TTC549 (cell line): ENCODE results near the gene SPACDR.

Experiments used
- FAIRE-seq: peaks from 2 replicates; lab custom pipeline; 2012; peaks lifted over from hg19 to GRCh38; lab: Jason Lieb, UNC

Gene SPACDR

DNA sequence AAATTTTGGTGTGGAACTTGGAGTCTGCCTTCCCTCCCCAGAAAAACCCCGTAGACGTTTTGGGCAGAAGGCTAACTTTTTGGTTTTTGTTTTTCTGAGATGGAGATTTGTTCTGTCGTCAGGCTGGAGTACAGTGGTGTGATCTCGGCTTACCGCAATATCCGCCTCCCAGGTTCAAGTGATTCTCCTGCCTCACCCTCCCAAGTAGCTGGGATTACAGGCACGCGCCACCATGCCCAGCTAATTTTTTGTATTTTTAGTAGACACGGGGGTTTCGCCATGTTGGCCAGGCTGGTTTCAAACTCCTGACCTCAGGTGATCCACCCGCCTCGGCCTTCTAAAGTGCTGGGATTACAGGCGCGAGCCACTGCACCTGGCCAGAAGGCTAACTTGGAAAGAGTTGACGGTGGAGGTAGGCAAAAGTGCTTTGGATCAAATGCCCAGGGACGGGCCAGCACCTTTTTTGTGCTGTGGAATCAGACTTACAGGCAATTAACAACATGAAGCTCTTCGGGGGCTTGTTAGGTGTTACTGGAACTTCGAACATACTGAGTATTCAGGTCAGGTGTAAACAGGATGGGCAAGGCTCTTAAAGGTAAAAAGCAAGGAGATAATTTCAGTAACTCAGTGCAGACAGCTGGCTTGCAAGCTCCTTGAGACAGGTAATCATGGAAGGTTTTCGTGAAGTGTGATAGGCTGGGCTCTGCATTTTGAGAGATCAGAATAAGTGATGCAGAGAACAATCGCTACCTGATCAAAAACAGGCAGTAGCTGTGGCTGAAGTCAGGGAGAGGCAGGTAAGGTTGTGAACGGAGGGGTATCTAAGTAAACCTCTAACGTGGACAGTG is 29.5 kb downstream of the SPACDR start:
- FAIRE-seq, result no peak

DNA sequence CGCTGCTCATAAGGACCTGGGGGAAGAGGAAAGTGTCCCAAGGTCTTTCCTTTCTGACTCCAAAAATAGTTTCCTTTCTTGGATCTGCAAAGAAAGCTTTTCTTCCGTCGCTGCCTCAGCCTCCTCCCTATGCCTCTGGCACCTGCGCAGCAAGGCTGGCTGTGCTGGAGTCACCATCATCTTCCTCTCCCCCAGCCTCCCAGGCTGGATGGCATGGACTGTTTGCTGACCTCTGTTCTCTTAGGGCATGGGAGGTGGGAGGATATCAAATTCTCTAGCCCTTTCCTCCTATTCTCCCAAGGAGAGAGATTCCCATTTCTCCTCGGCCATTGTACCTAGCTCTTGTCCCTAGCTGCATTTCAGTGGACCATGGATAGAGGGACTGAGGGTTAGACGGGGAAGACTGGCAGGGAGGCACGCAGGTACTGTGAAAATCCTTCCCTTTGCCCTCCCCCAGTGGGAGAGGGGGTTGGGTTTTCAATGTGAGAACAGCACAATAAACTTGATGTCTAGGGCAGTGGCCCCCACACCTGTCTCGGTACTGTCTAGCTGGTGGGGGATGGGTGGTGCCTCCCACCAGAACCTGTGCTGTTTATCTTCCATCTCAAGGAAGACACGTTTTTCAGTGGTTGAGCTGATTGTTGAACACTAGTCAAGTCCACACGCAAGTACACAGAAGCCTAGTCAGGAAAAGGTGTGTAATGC is 30.3 kb downstream of the SPACDR start:
- FAIRE-seq, result no peak

DNA sequence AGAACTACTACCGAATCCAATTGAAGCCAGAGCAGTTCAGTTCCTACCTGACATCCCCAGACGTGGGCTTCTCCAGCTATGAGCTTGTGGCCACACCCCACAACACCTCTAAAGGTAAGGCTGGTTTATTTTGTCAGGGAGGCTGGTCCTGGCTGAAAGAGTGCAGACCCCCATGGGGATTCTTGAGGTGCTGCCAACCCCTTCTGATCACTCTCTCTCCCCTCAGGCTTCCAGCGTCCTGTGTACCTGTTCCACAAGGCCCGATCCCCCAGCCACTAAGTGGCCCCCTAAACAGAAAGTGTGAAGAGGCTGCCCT is 30.8 kb downstream of the SPACDR start:
- FAIRE-seq, result no peak

DNA sequence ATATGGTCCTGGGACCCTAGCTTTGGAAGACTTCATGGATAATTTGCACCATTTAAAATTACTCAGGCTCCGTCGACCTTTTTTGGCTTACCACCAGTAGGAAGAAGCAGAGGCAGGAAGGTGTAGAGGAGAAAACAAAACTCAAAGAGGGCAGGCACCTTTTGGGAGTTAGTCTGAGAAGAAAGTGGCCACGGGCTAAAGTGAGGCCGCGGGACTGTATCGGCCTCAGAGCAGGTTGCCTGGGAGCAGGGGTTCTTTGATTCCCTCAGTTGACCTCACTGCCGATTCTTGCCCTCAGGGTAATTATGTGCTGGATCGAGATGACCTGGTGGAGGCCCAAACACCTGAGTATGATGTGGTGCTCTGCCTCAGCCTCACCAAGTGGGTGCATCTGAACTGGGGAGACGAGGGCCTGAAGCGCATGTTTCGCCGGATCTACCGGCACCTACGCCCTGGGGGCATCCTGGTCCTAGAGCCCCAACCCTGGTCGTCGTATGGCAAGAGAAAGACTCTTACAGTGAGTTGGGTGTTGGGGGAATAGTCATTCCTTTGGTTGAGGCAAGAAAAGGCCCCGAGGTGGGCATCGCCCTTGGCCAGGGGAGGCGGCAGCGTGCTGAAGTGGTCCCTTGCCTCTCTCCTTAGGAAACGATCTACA is 31.3 kb downstream of the SPACDR start:
- FAIRE-seq, result no peak

DNA sequence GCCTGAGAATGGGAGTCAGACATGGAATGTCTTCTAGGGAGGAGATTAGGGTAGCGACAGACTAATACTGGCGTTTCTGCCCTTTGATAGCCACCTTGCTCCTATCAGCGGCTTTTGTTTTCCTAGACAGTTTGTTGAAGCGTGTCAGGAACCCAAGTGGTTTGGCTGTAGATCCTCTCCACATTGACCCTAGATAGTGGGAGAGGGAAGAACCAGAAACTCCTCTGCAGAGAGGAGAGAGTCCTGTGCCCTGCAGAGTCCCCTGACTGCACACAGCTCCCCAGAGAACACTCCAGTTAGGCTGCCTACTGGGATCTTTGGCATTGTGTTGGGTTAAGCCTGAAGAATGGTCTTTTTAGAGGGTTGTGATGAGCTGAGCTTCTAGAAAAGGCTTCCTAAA is 32.0 kb downstream of the SPACDR start:
- no peak for FAIRE-seq

DNA sequence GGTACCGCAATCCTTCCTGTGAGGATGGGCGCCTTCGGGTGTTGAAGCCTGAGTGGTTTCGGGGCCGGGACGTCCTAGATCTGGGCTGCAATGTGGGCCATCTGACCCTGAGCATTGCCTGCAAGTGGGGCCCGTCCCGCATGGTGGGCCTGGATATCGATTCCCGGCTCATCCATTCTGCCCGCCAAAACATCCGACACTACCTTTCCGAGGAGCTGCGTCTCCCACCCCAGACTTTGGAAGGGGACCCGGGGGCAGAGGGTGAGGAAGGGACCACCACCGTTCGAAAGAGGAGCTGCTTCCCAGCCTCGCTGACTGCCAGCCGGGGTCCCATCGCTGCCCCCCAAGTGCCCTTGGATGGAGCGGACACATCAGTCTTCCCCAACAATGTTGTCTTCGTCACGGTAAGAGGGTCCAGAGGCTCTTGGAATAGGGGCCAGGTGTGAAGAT is 32.7 kb downstream of the SPACDR start:
- FAIRE-seq, result no peak

DNA sequence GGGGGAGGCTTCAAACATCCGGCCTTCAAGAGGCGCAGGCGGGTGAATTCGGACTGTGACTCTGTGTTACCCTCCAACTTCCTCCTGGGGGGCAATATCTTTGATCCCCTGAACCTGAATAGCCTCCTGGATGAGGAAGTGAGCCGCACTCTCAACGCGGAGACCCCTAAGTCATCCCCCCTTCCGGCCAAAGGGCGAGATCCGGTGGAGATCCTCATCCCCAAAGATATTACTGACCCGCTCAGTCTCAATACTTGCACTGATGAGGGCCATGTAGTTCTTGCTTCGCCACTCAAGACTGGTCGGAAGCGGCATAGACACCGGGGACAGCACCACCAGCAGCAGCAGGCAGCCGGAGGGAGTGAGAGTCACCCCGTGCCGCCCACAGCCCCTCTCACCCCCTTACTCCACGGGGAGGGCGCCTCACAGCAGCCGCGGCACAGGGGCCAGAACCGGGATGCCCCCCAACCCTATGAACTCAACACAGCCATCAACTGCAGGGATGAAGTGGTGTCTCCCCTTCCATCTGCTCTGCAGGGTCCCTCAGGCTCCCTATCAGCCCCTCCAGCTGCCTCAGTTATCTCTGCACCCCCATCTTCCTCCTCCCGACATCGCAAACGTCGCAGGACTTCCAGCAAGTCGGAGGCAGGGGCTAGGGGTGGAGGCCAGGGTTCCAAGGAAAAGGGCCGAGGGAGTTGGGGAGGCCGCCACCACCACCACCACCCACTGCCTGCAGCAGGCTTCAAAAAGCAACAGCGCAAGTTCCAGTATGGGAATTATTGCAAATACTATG is 33.4 kb downstream of the SPACDR start:
- FAIRE-seq, result no peak

DNA sequence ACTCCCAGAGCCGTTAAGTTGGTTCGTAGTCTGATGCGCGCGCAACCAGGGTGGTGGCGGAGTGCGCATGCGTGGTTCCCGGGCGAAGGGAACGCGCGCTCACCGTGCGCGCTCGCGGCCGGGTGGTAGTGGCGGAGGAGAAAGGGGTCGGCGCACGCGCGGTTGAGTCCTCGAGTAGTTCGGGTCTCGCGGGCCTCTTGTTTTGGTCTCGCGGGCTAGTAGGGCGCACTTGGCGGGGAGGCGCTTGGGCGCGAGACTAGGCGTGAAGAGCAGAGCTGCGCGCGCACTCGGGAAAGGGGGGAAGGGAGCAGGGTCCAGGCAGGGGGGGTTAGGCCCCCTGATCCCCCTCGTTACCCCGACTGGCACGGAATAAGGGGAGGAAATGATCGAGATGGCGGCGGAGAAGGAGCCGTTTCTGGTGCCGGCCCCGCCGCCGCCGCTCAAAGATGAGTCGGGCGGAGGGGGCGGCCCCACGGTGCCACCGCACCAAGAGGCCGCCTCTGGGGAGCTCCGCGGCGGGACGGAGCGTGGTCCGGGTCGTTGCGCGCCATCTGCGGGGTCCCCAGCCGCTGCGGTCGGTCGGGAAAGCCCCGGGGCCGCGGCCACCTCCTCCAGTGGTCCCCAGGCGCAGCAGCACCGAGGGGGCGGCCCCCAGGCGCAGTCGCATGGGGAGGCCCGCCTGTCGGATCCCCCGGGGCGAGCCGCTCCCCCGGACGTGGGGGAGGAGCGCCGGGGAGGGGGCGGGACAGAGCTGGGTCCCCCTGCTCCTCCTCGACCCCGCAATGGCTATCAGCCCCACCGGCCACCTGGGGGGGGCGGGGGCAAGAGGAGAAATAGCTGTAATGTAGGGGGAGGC is 34.2 kb downstream of the SPACDR start, which contains the start of gene MEPCE:
Gene MEPCE, plus strand, starts transcription at position 195 of the 856 bp plus-strand sequence. Its CDS starts 188 bp downstream, at position 383.
- peak; percentile 58 for FAIRE-seq

DNA sequence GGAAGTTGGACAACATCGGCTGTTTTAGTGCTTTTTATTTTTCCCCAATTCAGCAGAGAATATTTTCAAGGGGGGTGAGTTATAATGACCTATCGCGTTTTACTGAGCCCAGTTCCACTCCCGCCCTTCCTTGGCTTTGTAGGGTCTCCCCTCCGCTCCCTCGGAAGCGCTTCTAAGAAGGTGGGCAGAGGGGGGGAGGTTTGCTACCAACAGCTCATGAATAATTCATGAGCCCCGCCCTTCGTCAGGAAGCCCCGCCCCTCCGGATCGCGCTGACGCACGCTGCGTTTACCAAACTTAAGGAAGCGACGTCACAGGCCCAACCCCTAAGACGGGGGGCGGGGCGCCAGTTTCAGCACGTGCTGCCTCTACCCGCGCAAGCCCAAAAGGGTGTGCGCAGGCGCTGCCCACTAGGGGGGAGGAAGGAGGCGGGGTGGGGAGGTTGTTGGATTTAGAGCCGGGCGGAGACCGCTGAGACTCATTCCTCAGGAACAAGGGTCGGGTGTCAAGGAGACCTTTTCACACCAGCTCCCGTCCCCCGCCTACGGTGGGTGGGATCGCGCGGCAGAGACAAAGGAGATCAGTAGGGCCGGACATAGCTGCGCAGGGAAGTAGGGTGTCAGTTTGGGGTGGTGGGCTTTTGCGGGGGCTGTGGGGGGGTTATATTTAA is 35.0 kb downstream of the SPACDR start:
- FAIRE-seq, result peak; percentile 93

DNA sequence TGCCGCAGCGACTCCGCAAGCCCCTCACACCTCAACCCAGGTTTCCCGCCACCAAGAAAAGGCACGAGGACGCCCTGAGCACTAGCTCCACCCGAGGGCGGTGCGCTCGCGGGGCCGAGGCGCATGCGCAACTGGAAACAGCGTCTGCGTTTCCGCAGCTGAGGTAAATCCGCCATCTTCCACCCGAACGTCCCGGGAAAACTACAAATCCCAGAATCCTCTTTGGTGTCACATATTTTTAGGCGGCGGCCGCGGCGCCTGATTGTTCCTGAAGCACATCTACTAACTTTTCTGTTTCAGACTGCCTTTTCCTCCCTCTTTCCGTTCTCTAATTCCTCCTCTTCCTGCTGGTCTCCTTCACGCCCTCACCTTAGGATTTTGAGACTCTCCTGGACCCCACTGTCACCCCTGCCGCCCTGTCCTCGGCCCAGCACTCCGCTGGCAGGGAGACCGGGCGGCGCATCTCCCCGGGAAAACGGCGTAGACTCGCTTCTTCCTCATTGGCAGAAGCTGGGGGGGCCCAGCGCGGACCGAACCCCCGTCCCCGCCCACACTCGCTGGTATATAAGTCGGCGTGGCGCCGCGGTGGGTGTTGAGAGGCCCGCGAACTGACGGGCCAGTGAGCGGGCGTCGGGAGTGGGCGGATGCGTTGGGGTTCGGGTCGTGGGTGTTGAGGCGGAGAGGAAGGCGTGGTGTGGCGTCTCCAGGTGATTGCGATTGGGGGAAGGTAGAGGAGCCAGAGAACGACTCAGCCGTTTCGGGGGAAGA is 35.7 kb downstream of the SPACDR start, which contains the start of gene ZCWPW1:
Gene ZCWPW1, minus strand, starts transcription at position 505 of the 768 bp plus-strand sequence. CDS start 8,054 bp downstream, outside the sequence.
- peak; percentile 70 for FAIRE-seq

DNA sequence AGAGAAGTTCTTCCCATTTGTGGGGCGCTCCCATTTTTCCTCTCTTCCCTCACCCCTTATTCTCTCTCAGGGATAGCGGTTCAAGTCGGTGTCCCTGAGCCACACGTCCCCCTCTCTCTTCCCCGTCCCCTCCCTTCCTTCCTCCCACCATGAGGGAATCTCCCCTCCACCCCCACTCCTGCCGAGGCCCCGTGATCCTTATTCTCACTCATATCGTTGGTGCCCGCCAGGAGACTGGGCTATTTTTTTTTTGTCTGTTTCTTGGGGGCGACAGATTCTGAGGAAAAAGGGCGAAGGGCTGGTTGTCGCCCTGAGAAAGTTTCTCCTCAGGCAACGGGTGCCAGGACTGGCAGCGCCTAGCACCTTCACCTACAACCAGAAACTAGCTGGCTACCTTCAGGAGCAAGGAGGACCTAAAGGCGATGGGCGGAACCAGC is 36.3 kb downstream of the SPACDR start:
- no peak for FAIRE-seq

DNA sequence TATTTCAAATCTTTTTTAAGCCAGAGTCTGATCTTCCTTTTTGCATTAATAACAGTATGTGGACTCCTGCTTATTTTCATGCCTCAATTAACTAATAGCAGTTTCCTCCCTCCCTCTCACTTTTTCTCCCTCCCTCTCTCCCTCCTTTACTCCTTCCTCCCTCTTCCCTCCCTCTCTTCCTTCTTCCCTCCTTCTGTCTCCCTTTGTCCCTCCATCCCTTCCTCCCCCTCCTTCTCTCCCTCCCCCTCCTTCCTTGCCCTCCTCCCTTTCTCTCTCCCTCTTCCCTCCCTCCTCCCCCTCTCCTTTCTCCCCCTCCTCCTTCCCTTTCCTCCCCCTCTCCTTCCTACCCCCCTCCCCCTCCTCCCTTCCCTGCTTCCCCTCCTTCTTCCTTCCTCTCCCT is 37.5 kb downstream of the SPACDR start:
- no peak for FAIRE-seq

DNA sequence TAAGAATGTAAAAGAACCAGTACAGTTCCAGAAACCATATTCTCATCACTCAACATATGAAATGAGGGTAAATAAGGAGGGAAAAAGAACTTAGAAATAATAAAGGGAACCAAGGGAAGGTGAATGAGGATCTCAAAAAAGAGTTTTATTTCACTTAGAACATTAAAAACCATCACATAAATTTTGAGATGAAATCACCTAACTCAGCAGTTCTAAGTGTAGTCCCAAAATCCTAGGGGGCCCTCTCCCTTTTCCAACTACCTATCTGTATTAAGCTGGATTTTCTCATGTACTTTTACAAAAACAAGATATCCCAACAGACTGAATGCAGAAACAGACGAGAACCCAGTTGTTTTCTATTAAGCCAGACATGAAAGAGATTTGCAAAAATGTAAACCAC is 38.7 kb downstream of the SPACDR start:
- no peak for FAIRE-seq

DNA sequence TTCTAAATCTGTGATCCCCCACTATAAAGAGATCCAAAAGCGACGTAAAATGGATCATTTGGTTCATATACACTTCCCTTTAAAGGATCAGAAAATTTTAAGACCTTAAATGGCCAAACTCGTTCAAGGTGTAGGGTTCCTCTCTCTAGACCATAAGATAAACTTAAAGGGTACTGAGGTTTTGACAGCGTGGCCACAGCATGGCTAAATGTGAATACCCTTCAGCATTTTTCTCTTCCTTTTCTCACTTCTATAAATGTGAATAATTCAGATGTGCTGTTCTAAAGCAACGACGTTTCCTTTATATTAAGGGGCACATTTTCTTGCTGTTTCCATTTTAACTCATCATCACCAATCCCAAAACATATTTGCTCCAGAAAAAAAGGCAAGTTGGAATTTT is 40.7 kb downstream of the SPACDR start:
- FAIRE-seq, result no peak

DNA sequence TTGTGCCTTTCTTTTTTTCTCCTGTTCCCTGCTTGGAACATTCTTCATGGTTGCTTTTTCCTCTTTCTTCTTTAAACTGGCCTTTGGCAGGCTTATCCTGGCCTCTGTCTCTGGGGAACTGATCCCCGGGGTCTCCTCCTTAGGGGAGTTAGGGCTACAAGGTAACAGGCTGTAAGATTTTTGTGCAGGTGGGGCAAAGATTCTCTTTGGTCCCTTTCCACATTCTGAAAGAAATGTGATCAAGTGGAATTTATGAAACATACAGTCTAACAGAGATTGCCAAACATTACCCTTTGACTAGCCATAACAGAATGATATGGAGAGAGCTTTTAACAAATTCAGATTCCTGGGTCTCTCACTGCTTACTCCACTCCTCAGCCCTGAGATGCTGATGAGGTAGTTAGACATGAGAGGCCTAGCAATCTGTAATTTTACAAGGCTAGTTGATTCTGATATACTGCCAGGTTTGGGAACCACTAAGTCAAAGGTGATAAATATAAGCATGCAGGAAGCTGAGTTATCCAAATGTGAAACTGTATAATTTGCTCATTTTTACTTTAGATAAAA is 44.3 kb downstream of the SPACDR start:
- FAIRE-seq, result no peak

DNA sequence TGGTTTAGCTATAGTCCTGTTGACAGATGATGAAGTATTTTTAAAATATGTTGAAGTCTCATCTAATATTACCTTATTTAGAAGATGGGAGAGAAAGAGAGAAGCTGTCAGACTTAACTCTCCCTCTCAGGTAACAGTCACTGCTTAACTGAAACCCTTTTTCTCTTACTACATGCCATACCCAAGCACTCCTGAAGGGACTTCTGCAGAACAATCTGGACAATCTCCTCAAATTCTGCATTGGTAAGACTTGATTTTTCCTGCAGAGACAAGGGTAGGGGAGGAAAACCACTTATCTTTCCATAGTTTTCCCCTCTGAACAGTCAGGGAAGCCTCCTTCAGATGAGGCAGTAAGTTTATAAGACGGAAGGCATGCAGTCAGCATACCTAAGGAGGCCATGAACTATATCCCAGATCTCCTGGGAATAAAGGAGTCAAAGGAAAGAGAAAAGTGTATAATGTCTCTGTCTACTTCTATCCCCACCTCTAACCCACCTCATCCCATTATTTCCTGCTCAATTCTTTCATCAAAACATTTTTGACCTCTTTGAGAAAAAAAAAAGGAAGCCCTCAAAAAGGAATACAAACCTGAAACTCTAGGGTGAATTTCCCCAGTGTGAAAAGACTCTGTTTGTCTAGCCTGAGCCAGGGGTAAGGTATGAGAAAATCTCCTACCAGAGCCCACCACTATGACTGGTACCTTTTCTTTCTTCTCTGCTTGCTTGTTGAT is 45.0 kb downstream of the SPACDR start:
- FAIRE-seq, result no peak

DNA sequence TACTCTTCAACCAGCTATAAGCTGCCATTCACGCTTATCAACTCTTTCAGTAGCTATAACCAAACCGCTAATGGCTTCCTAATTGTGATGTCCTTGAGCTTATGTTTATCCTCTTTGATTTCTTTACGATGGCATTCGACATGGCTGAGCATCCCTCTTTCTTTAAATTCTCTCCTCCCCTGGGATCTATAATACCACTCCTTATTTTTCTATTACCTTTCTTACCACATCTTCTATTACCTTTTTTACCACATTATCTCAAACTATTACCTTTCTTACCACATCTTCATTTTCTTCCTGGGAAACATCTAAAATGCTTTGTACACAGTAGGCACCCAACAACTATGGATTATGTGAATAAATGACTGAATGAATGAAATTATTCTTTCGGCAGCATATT is 48.6 kb downstream of the SPACDR start:
- FAIRE-seq, result no peak

DNA sequence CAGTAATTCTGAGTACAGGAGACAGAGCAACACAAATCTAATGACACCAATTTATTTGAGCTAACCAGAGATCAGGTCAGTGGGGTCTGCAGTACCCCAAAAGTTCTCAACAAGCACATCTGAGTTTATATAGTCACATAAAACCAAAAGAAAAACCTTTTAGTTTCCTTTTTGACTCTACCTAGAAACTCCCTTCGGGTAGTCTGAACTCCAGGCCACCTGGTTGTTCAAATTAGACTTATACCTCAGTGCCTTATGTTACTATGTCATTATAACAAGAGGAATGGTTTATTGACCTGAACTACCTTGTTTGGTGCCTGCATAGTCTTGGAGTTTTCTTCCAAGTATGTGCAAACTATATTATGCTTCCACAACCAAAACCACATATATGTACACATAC is 50.2 kb downstream of the SPACDR start:
- FAIRE-seq, result no peak

DNA sequence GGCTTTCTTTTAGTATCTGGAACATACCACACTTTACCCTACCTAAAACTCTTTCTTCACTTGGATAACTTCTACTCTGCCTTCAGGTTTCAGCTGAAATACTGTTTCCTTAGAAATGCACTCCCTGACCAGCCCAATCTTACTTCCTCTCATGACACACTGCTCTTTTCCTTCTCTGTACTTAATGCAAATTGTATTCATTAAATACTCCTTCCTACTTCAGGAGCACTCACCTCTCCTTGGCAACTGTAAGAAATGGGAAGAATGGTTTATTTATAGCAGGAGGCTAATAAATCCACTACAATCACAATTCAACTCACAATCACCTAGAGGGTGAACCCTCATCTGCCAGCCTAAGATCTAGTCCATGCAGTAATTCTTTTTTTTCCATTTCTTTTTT is 50.7 kb downstream of the SPACDR start:
- FAIRE-seq, result no peak
